ENCODE measurements around the gene ZC3H12C.

Gene ZC3H12C

DNA sequence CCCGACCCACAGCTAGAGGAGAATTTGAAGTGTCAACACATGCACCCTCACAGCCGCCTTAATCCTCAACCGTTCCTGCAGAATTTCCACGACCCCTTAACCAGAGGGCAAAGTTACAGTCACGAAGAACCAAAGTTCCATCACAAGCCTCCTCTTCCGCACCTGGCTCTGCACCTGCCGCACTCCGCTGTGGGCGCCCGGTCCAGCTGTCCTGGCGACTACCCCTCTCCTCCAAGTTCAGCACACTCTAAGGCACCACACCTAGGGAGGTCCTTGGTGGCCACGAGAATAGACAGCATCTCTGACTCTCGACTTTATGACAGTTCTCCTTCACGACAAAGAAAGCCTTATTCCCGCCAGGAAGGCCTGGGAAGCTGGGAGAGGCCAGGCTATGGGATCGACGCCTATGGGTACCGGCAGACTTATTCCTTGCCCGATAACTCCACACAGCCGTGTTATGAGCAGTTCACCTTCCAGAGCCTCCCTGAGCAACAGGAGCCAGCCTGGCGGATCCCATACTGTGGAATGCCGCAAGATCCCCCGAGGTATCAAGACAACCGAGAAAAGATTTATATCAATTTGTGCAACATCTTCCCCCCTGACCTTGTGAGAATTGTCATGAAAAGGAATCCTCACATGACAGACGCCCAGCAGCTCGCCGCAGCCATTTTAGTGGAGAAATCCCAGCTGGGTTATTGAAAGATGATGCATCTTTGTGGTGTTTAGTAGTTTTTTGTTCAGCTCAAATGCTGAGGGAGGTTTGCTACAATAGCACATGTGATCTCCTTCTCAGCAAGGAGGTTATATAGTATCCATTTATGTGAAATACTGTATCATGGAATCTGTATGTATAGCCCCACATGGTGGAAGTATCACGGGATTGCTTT, 72.1 kb downstream of the ZC3H12C start:
- no peak for DNase-seq
- in situ Hi-C loops (cut with MboI; ENCODE audit: low pct_unique_long_range_greater_than_20kb, low sequenced_read_pairs), result no loop called here

DNA sequence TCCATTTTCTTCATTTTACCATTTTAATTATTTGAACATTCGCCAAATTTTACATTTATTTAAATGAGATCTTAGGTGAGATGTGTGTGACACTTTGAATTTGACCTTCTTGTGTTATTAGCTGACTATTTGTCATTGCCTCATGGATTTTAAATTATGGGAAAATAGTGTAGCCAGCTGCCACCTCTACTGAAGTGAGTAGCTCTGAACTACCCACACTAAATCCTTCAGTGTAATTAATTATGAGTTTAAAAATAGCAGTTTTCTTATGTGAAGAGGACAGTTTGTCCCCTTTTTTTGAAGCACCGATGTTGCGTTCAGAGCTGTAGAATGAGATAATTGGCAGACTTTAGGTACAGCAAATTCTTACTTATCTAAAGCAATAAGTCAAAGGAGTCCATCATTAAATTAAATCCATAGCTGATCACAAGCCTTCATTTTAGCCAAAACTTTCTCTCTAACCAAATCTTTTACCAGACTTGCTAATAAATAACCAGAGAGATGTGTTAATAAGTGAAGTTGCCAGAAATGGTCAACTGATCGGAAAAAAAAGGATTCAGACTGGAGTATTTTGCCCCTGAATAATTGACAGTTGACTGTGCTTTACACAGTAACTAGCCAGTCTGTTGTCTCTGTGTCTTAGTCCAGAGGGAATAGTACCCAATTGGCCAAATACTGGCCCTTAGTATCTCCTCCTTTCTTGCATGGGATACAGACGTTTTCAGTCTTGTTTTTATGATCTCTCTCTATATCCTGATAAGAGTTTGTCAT, 75.0 kb downstream of the ZC3H12C start:
- in situ Hi-C loops (cut with MboI; ENCODE audit: low pct_unique_long_range_greater_than_20kb, low sequenced_read_pairs), result no loop called here
- DNase-seq, result no peak

DNA sequence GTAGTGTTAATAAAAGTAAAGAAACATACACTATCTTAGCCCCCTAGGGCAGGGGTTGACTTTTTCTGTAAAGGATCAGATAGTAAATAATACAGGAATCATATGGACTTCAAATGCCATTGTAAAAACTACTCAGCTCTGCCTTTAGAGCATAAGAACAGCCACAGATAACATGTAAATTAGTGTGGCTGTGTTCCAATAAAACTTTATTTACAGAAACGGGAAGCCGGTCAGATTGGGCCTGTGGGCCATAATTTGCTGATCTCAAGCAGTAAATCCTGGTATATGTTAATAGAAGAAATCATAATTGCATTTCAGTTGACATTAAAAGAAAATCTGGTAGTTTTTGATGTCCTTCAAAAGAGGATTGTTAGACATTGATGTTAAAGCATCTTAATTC, 76.5 kb downstream of the ZC3H12C start:
- in situ Hi-C loops (cut with MboI; ENCODE audit: low pct_unique_long_range_greater_than_20kb, low sequenced_read_pairs), result no loop called here
- no peak for DNase-seq

DNA sequence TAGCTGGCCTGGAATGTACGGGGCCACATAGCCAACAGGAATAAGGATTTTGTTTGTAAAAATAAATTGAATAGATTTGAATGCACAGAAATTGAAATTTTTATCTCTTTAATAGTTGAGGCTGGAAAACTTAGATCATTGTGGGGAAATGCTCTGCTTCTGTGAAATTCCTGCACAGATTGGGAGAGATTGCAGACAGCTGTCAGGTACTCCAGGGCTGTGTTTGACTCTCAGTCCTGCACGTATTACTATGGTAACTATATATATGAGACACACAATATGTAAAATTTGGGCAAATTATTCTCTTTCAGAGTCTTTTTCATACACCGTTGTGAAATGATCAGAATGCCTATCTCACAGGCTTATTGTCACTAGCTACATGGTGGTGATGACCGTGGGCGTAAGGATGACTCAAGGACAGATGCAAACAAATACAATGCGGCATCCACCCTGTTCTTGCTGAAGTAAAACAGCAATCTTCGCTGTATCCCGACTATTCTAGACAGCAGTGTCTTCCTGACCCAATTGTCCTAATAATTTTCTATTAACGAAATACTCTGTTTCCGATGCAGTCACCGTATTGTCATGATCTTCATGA, 79.4 kb downstream of the ZC3H12C start:
- in situ Hi-C loops (cut with MboI; ENCODE audit: low pct_unique_long_range_greater_than_20kb, low sequenced_read_pairs), result no loop called here

DNA sequence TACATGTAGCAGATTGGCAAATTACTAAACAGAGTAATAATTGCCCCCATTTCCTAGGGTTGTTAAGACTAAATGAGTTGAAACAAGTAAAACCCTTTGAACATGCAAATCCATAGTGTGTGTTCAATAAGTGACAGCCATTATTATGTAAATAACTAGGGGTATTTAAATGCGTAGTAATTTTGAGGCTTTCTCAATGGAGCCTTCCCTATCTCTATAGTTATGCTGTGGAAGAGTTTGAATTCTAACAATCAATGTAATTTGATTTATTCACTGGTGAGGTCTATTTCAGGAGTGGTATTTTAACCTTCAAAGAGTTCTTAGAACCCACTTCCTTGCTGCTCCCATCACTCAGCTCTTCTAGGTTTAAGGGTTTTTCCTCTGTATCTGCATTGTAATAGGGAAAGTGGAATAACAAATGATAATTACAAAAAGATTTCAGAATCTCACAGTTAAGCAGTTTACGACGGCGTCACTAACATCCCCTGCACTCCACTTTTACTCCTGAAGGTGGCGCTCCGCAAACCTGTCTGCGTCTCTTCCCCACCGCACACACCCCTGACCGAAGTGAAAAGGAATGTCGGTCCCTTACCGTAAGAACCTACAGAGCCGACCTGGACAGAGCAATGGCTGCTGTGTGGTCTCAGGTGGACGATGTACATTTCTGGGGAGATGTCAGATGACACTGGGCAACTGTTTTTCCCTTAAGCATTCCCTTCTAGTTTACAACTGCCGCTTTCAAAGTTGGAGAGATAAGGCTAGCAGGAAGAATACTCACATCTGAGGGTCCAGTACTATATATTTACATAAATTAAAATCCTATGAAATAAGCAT, 80.8 kb downstream of the ZC3H12C start:
- in situ Hi-C loops (cut with MboI; ENCODE audit: low pct_unique_long_range_greater_than_20kb, low sequenced_read_pairs), result no loop called here
- peak; percentile 16 for DNase-seq

More for the DNA sequence above, 79.4 kb downstream of the ZC3H12C start:
- DNase-seq, result no peak

DNA sequence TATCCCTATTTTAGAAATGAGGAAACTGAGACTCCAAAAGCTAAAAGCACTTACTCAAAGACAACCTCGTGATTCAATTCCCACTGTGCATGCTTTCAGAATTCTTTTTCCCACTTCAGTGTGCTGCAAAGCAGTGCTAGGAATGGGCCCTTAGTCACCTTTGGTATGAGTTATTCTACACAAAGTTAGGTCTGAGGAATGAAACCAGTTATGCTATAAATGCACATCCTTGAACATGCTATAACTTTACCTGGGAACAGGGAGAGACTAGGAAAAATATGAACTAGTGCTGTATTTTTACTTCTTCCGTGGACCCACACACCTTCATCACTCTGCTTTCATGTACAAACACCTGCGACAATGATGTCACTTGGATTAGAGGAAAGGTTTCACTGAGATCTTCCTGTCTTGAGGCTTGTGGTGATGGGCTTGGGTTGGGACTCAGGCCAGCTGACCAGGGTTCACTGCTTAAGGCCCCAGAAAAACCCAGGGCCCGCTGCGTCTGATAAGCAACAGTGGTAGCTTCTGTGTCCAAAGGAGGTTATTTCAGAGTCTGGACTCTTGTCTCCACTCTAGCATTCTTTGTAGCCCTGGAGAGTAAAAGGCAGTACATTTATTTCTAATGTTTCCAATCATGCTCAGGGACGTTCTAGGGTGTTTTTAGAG, 81.6 kb downstream of the ZC3H12C start:
- in situ Hi-C loops (cut with MboI; ENCODE audit: low pct_unique_long_range_greater_than_20kb, low sequenced_read_pairs), result loop anchor here (25.0 kb wide), 1 partner anchor 212 kb away; no protein-coding TSS in a partner anchor
- no peak for DNase-seq

DNA sequence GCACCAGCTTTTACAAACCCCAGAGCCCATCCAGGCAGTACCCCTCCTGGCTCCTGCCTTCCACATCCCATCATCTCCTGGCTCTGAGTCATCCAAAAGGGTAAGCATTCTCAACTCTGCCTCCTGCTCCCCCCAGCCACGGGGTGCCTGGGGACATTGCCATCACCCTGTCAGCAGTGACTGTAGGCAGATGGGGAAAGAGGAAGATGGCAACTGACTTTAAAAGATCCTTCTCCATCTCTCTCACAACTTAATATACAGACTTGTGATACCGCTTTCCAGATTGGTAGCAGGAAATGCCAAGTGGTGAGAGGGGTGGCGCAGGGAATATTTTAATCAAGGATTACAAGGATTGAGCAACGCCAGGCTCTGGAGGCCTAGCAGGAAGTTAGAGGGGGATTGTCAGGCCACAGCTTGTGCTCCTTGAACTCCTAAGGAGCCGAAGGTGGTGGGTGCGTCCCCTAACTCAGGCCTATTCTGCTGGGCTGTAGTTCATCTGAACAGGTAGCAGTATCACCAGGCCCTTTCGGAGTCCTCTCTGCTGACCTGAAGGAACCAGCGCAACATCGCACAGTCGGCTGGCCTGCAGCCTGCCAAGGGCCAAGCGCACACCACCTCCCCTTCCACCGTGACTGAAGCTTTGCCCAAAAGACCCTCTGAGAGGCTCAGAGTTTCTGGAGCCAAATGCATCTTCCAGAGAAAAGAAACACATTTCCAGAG, 83.3 kb downstream of the ZC3H12C start:
- peak; percentile 12 for DNase-seq
- in situ Hi-C loops (cut with MboI; ENCODE audit: low pct_unique_long_range_greater_than_20kb, low sequenced_read_pairs), result loop anchor here (25.0 kb wide), 1 partner anchor 214 kb away; no protein-coding TSS in a partner anchor

DNA sequence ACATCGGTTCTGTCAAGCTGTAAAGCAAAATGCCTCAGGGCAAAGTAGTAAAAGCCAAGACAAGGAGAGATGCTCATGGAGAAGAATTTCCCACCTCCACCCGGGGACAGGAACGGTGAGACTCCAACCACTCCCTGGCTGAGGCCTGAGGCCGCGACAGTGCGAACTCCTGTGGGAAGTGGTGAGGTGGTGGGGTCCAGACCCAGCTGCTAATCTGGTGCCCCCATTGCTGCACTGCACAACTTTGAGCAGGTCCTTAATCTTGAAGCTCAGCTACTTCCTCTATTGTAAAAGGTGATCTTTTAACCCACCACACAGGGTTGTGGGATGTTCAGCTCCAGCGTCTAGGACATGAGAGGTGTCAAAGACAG, 83.9 kb downstream of the ZC3H12C start:
- in situ Hi-C loops (cut with MboI; ENCODE audit: low pct_unique_long_range_greater_than_20kb, low sequenced_read_pairs), result loop anchor here (25.0 kb wide), 1 partner anchor 215 kb away; no protein-coding TSS in a partner anchor

DNA sequence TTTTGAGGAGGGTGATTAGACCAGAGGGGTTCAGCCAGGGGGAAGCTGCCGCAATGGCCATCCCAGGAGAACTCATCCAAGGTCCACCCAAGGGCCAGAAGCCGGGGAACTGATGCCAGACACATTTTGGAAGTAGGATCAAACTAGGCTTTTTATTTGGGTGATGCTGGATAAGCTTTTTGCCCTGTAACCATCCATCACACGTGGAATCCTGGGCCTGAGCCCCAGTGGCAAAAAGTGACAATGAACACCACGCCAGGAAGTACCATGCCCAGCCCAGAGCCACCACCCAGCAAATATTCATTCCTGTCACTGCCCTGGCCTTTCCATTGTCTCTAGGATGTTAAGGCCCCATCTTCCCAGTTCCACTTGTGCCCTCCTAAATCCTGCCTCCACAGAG, 85.9 kb downstream of the ZC3H12C start:
- no peak for DNase-seq
- in situ Hi-C loops (cut with MboI; ENCODE audit: low pct_unique_long_range_greater_than_20kb, low sequenced_read_pairs), result loop anchor here (25.0 kb wide), 1 partner anchor 217 kb away; no protein-coding TSS in a partner anchor

More for the DNA sequence above, 83.9 kb downstream of the ZC3H12C start:
- DNase-seq, result peak; percentile 14

DNA sequence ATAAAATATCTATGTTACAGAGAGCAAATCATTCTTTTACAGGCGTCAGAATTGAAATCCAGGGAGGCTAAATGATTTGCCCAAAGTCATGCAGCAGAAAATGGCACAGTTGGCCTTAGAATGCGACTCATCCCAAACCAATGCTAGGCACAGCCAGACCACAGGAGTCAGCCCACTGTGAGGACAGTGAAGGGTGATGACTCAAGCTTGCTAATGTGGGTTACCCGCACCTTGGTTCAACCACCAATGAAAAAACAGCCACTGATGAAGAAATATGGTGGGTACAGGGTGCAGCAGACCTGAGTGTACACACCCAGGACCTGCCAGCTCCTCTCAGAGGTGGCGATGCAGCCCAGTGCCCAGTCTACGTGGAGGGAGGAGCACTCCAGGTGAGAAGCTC, 89.7 kb downstream of the ZC3H12C start:
- in situ Hi-C loops (cut with MboI; ENCODE audit: low pct_unique_long_range_greater_than_20kb, low sequenced_read_pairs), result loop anchor here (25.0 kb wide), 1 partner anchor 221 kb away; no protein-coding TSS in a partner anchor
- no peak for DNase-seq

DNA sequence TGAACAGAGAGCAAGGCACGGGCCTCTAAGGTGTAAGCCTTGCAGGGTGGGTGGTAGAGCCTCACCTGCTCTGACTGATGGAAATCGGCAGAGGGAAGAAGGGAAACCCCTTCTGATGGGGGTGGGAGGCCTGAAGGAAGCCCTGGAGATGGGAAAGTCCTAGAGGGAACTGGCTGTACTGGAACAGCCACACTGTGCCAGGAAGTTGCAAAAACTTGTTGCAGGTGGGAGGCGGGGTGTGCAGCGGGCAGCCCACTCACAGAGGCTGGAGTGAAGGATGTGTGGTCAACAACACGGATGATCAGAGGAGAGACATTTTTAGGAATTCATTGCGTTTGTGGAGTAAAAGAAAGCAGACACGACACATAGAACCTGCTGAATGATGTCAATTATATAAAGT, 91.3 kb downstream of the ZC3H12C start:
- no peak for DNase-seq
- in situ Hi-C loops (cut with MboI; ENCODE audit: low pct_unique_long_range_greater_than_20kb, low sequenced_read_pairs), result loop anchor here (25.0 kb wide), 1 partner anchor 222 kb away; no protein-coding TSS in a partner anchor

DNA sequence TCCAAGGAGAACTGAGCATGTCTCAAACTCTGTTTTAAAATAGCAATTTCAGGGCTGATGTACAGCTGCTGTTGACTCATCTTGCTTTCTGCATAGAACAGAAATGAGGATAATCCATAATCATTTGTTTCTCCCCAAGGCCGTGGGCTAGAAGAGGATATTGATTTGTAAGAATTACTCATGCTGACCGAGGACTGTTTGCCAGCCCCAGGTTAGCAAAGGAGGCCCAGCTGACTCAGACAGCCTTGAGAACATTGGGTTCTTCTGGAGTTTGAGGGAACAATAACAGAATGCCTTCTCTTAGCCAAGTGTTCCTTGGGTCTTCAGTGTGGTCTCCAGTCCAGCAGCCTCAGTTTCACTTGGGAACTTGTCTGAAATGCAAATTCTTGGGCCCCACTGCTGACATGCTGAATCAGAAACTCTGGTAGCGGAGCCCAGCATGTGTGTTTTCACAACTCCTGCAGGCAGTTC, 92.0 kb downstream of the ZC3H12C start:
- DNase-seq, result no peak
- in situ Hi-C loops (cut with MboI; ENCODE audit: low pct_unique_long_range_greater_than_20kb, low sequenced_read_pairs), result loop anchor here (25.0 kb wide), 1 partner anchor 223 kb away; no protein-coding TSS in a partner anchor

DNA sequence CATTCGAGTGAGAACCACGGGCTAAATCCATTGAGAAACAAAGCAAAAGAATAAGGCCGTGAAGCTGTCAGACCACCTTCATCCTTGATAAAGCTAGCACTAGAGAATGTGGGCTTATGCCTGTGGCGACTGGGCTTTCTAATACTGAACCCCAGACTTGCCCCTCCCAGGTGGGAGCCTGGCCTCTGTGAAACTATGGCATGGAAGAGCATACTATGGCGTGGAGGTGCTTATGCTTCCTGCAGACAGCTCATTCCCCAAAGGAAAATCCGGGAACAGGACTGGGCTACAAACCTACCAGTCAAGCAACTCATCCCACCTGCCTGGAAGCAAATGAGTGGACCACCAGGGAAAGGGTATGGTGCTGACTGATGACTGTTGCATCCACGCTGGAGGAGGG, 92.4 kb downstream of the ZC3H12C start:
- DNase-seq, result no peak
- in situ Hi-C loops (cut with MboI; ENCODE audit: low pct_unique_long_range_greater_than_20kb, low sequenced_read_pairs), result loop anchor here (25.0 kb wide), 1 partner anchor 223 kb away; no protein-coding TSS in a partner anchor

DNA sequence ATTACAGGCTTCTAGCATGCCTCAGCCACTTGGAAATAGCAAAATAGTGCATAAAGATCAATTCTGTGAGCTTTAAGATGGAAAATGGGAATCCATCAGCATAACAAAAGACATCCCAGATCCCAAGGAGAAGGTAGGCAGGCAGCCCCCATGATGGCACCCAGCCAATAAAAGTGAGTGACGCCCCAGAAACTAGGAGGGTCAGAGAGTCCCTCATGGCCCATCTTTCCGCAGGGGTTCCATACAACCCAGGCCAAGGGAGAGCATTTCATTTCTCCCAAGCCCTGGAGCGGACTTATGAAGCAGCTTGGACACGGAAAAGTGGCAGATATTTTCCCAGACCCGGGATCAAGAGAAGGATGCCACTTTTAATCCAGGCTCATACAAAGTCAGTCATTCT, 93.3 kb downstream of the ZC3H12C start:
- in situ Hi-C loops (cut with MboI; ENCODE audit: low pct_unique_long_range_greater_than_20kb, low sequenced_read_pairs), result loop anchor here (25.0 kb wide), 1 partner anchor 224 kb away; no protein-coding TSS in a partner anchor
- no peak for DNase-seq

DNA sequence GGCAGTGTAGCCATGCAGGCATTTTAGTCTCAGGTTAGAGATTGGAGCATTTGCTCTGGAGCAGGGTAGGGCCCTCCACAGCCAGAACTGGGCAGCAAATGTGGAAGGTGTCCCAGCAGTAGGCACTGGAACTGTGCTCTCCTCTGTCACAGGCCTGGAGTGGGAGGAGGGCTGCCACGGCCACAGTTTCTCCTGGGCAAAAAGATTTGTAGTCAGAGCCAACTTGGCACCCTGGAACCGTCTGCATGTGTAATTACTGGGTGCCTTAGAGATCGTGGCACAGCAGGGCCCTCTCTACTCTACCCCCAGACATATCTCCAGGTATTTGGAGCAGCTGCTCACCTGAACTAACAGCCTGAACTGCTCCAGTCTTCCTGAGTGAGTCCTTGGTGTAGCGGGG, 93.7 kb downstream of the ZC3H12C start:
- in situ Hi-C loops (cut with MboI; ENCODE audit: low pct_unique_long_range_greater_than_20kb, low sequenced_read_pairs), result loop anchor here (25.0 kb wide), 1 partner anchor 225 kb away; no protein-coding TSS in a partner anchor
- no peak for DNase-seq

DNA sequence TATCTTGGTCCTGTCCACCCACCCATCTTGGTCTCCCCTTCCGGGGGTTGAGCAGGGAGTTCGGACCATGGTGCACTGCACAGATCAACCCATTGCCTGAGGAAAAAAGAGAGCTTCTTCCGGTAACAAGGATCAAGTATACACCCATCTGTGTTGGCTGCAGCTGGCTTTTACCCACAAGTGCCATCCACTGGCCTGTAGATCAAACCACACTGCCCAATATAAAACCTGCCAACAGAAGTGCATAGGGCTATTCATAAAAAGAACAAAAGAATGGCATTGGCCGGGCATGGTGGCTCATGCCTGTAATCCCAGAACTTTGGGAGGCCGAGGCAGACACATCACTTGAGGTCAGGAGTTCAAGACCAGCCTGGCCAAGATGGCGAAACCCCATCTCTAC, 94.5 kb downstream of the ZC3H12C start:
- DNase-seq, result no peak
- in situ Hi-C loops (cut with MboI; ENCODE audit: low pct_unique_long_range_greater_than_20kb, low sequenced_read_pairs), result loop anchor here (25.0 kb wide), 1 partner anchor 225 kb away; no protein-coding TSS in a partner anchor

DNA sequence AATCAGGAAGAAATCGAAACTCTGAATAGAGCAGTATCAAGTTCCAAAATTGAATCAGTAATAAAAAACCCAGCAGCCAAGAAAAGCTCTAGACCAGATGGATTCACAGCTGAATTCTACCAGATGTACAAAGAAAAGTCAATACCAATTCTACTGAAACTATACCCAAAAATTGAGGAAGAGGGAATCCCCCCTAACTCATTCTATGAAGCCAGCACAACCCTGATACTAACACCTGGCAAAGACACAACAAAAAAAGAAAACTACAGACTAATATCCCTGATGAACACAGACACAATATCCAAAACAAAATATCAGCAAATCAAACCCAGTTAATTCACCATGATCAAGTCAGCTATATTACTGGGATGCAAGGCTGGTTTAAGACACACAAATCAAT, 97.7 kb downstream of the ZC3H12C start:
- no peak for DNase-seq
- in situ Hi-C loops (cut with MboI; ENCODE audit: low pct_unique_long_range_greater_than_20kb, low sequenced_read_pairs), result loop anchor here (25.0 kb wide), 1 partner anchor 229 kb away; no protein-coding TSS in a partner anchor
